ENCODE data around the gene FAM120C. TPM values are rescaled to one million over a fixed set of nuclear protein-coding genes. Genes with fewer than 3 reads are reported as not detected.

Gene FAM120C
- total RNA-seq, 1 experiment from 2014 or later = 10.6 TPM

- TF ChIP-seq CTCF (IDR thresholded peaks at IDR 0.05) = no peak
Measured at GRCh38 chrX:54090880-54091279, 92.2 kb downstream of the FAM120C start (continued).

- TF ChIP-seq AFF4 (CRISPR knock-in tag; IDR thresholded peaks at IDR 0.05; ENCODE audit: borderline replicate concordance) (no peak), ARID4B (CRISPR knock-in tag; IDR thresholded peaks at IDR 0.05; ENCODE audit: borderline replicate concordance) (no peak), E2F5 (CRISPR knock-in tag; IDR thresholded peaks at IDR 0.05) (no peak), KAT7 (CRISPR knock-in tag; IDR thresholded peaks at IDR 0.05; ENCODE audit: borderline replicate concordance) (no peak), CBFB (CRISPR knock-in tag; IDR thresholded peaks at IDR 0.05; ENCODE audit: low read depth) (no peak), ZNF263 (CRISPR knock-in tag; IDR thresholded peaks at IDR 0.05; ENCODE audit: low read depth) (no peak), GRHL2 (CRISPR knock-in tag; IDR thresholded peaks at IDR 0.05; ENCODE audit: insufficient replicate concordance, severe bottlenecking) (no peak), IRF2 (CRISPR knock-in tag; IDR thresholded peaks at IDR 0.05; ENCODE audit: borderline replicate concordance, low read depth) (no peak), USF2 (CRISPR knock-in tag; IDR thresholded peaks at IDR 0.05) (no peak), ATF3 (CRISPR knock-in tag; conservative IDR thresholded peaks at IDR 0.05) (no peak)
- Mint-ChIP-seq H3K4me1 (no peaks in the 10 kb centered on the region), H3K27ac (no peak overlapping the region), H3K4me3 (no peak overlapping the region), H3K9me3 (no peaks in the 10 kb centered on the region), H3K36me3 (no peaks in the 10 kb centered on the region), H3K27me3 (ENCODE audit: low read depth) (no peaks in the 10 kb centered on the region)
- CTCF ChIA-PET = no interaction called here
- ATAC-seq = no peak
- DNase-seq (ENCODE audit: low spot score) = no peak
- POLR2A ChIA-PET = no interaction called here
Measured at GRCh38 chrX:54089191-54089590, 93.9 kb downstream of the FAM120C start.
